ENCODE results near the gene ARL8B. TPM values are rescaled to one million over a fixed set of nuclear protein-coding genes. Genes with fewer than 3 reads are reported as not detected.

ARL8B gene
- polyA plus RNA-seq, 1 donor from 2014 or later, result 103 TPM

DNA sequence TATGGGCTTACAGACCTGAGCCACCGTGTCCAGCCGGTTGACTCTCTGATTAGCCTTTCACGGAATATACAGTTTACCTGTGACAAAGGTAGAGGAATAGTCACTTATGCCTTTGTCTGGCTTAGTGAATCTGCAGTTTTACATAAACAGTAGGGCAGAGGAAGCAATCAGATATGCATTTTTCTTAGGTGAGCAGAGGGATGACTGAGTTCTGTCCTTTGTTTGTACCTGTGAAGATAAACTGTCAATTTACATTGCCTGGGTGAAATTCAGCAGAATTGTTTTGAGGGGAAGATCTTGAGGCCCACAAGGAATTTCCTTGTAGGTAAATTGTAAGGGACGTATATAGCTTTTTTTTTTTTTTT is 76.2 kb downstream of the ARL8B start:
- no peaks in the 10 kb centered on the region for H3K27me3 ChIP-seq (ENCODE audit: insufficient read depth, low read depth, low read length)

DNA sequence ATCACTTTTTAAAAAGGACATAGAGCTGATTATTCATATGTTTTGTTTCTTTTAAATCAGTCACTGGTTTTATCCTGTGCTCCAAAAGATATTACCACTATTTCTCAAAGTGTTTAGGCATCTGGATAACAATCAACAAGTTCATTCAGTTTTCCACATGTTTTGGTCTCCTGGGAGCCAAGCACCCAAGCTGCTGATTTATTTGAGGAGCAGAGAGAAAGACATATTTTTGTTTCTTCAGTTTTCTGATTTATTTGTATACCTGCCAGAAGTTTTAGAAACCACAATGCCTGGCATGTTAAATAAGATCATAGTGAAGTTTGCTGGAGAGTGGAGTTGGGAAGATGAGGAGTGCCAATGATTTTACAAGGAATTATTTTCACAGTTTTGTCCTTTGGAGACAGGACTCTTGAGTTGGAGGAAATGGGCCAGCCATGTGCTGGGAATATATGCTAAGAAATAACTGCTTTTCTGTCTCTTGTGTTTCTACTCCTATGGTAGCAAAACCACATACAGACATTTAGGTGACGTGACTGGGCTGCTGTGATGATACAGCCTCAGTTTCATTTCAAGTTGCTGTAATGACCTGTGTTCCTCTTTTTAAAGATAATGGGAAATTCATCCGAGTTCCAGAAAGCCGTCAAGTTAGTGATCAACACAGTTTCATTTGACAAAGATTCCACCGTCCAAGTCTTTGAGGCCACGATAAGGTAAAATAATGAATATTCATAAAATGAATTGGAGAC is 77.1 kb downstream of the ARL8B start:
- no peak overlapping the region for H3K4me2 ChIP-seq (ENCODE audit: low read length)
- H3K4me3 ChIP-seq (ENCODE audit: low read length), result no peak overlapping the region
- H2AFZ ChIP-seq (ENCODE audit: low read depth, low read length), result no peak overlapping the region
- H3K79me2 ChIP-seq (replicated peaks; ENCODE audit: insufficient read depth, low read length), result no peaks in the 10 kb centered on the region
- H4K20me1 ChIP-seq (ENCODE audit: insufficient read depth), result no peaks in the 10 kb centered on the region
- H3K27ac ChIP-seq (ENCODE audit: low read length), result no peak overlapping the region
- H3K27me3 ChIP-seq (ENCODE audit: insufficient read depth, low read depth, low read length), result no peaks in the 10 kb centered on the region
- no peak for TF ChIP-seq RAD21 (conservative IDR thresholded peaks at IDR 0.05)
- no peak for TF ChIP-seq POLR2AphosphoS5 (IDR thresholded peaks at IDR 0.05)
- no peak for TF ChIP-seq MXI1 (conservative IDR thresholded peaks at IDR 0.05; ENCODE audit: poor library complexity, severe bottlenecking)
- TF ChIP-seq, protein P1, sequence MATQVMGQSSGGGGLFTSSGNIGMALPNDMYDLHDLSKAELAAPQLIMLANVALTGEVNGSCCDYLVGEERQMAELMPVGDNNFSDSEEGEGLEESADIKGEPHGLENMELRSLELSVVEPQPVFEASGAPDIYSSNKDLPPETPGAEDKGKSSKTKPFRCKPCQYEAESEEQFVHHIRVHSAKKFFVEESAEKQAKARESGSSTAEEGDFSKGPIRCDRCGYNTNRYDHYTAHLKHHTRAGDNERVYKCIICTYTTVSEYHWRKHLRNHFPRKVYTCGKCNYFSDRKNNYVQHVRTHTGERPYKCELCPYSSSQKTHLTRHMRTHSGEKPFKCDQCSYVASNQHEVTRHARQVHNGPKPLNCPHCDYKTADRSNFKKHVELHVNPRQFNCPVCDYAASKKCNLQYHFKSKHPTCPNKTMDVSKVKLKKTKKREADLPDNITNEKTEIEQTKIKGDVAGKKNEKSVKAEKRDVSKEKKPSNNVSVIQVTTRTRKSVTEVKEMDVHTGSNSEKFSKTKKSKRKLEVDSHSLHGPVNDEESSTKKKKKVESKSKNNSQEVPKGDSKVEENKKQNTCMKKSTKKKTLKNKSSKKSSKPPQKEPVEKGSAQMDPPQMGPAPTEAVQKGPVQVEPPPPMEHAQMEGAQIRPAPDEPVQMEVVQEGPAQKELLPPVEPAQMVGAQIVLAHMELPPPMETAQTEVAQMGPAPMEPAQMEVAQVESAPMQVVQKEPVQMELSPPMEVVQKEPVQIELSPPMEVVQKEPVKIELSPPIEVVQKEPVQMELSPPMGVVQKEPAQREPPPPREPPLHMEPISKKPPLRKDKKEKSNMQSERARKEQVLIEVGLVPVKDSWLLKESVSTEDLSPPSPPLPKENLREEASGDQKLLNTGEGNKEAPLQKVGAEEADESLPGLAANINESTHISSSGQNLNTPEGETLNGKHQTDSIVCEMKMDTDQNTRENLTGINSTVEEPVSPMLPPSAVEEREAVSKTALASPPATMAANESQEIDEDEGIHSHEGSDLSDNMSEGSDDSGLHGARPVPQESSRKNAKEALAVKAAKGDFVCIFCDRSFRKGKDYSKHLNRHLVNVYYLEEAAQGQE (IDR thresholded peaks at IDR 0.05; ENCODE audit: borderline replicate concordance), result no peak
- TF ChIP-seq SMC3 (conservative IDR thresholded peaks at IDR 0.05; ENCODE audit: poor library complexity), result no peak
- TF ChIP-seq TAF1 (IDR thresholded peaks at IDR 0.05; ENCODE audit: low read depth), result no peak
- TF ChIP-seq, protein P2, sequence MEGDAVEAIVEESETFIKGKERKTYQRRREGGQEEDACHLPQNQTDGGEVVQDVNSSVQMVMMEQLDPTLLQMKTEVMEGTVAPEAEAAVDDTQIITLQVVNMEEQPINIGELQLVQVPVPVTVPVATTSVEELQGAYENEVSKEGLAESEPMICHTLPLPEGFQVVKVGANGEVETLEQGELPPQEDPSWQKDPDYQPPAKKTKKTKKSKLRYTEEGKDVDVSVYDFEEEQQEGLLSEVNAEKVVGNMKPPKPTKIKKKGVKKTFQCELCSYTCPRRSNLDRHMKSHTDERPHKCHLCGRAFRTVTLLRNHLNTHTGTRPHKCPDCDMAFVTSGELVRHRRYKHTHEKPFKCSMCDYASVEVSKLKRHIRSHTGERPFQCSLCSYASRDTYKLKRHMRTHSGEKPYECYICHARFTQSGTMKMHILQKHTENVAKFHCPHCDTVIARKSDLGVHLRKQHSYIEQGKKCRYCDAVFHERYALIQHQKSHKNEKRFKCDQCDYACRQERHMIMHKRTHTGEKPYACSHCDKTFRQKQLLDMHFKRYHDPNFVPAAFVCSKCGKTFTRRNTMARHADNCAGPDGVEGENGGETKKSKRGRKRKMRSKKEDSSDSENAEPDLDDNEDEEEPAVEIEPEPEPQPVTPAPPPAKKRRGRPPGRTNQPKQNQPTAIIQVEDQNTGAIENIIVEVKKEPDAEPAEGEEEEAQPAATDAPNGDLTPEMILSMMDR (IDR thresholded peaks at IDR 0.05; ENCODE audit: poor library complexity, severe bottlenecking), result no peak
- no peak for TF ChIP-seq EZH2 (IDR thresholded peaks at IDR 0.05; ENCODE audit: borderline replicate concordance, insufficient read depth, low read length, poor library complexity, severe bottlenecking)
- no peak for TF ChIP-seq EP300 (conservative IDR thresholded peaks at IDR 0.05; ENCODE audit: poor library complexity, severe bottlenecking)
- H3K9me2 ChIP-seq (ENCODE audit: insufficient read depth, low read length), result no peaks in the 10 kb centered on the region
- no peak overlapping the region for H3K9ac ChIP-seq (ENCODE audit: low read length)
- H3F3A ChIP-seq (ENCODE audit: insufficient read depth, low read length, poor library complexity, severe bottlenecking), result no peaks in the 10 kb centered on the region
- peaks cover 11% of the 10 kb centered on the region for H3K36me3 ChIP-seq (ENCODE audit: insufficient read depth, low read length)
- no peaks in the 10 kb centered on the region for H3K9me3 ChIP-seq (ENCODE audit: low read length)

More for the DNA sequence above, 76.2 kb downstream of the ARL8B start:
- no peak overlapping the region for H2AFZ ChIP-seq (ENCODE audit: low read depth, low read length)
- no peak overlapping the region for H3K4me2 ChIP-seq (ENCODE audit: low read length)
- peaks cover 11% of the 10 kb centered on the region for H3K36me3 ChIP-seq (ENCODE audit: insufficient read depth, low read length)
- no peak overlapping the region for H3K9ac ChIP-seq (ENCODE audit: low read length)
- TF ChIP-seq TAF1 (IDR thresholded peaks at IDR 0.05; ENCODE audit: low read depth) (no peak), RAD21 (conservative IDR thresholded peaks at IDR 0.05) (no peak), SMC3 (conservative IDR thresholded peaks at IDR 0.05; ENCODE audit: poor library complexity) (no peak), EP300 (conservative IDR thresholded peaks at IDR 0.05; ENCODE audit: poor library complexity, severe bottlenecking) (no peak), POLR2AphosphoS5 (IDR thresholded peaks at IDR 0.05) (no peak), MXI1 (conservative IDR thresholded peaks at IDR 0.05; ENCODE audit: poor library complexity, severe bottlenecking) (no peak), EZH2 (IDR thresholded peaks at IDR 0.05; ENCODE audit: borderline replicate concordance, insufficient read depth, low read length, poor library complexity, severe bottlenecking) (no peak)
- TF ChIP-seq, protein P1 (IDR thresholded peaks at IDR 0.05; ENCODE audit: borderline replicate concordance), result no peak
- TF ChIP-seq, protein P2 (IDR thresholded peaks at IDR 0.05; ENCODE audit: poor library complexity, severe bottlenecking), result no peak
- H4K20me1 ChIP-seq (ENCODE audit: insufficient read depth), result no peaks in the 10 kb centered on the region
- no peaks in the 10 kb centered on the region for H3K9me2 ChIP-seq (ENCODE audit: insufficient read depth, low read length)
- no peaks in the 10 kb centered on the region for H3K9me3 ChIP-seq (ENCODE audit: low read length)
- H3K27ac ChIP-seq (ENCODE audit: low read length), result no peak overlapping the region
- no peaks in the 10 kb centered on the region for H3K79me2 ChIP-seq (replicated peaks; ENCODE audit: insufficient read depth, low read length)
- no peaks in the 10 kb centered on the region for H3F3A ChIP-seq (ENCODE audit: insufficient read depth, low read length, poor library complexity, severe bottlenecking)
- no peak overlapping the region for H3K4me3 ChIP-seq (ENCODE audit: low read length)

Measured in neural cell (in vitro differentiated cells).